22Rv1 (cell line): ENCODE measurements around the gene CDRT4.

Experiments used
- CTCF ChIP-seq: fragments of 450-650 bp; IDR thresholded peaks from 2 replicates; pipeline ENCODE4 v1.5.1; 2017; ENCODE audit warnings: mild to moderate bottlenecking
- ZFX ChIP-seq: fragments of 450-650 bp; IDR thresholded peaks from 2 replicates; pipeline ENCODE4 v1.6.1; 2017; ENCODE audit warnings: antibody characterized with exemption, borderline replicate concordance

GRCh38 chr17:15422392-15422965 is 44.9 kb downstream of the CDRT4 start:
- TF ChIP-seq CTCF (no peak), ZFX (no peak)
